HG03108 (cell line): ENCODE measurements around the gene PARD3.
"Not testable (repeated sequence)": the region's sequence is repeated elsewhere in the genome, so short reads cannot be mapped to it uniquely, and the experiment has no call there.

Source experiments
- ATAC-seq: cut with Tn5 transposase; IDR thresholded peaks from one replicate; pipeline ENCODE4 v1.9.1; 2021; ENCODE audit warnings: moderate library complexity; ENCODE audit not compliant: unreplicated experiment

The PARD3 gene

DNA sequence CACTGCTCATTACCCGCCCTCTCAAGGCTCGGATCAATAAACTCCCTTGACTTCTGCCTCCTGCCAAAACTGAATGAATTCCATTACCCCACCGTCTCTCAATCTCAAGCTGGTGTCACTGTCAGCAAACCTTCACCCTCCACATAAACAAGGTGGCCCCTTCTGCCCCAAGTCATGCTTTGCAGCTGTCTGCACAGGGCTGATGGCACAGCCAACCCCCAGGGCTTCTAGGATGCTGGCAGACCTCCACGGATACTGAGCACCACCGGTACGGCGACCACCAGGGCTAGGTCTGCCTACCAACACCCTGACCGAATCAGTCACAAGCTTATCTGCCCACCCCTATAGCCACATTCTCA is 46.1 kb downstream of the PARD3 start:
- ATAC-seq: no peak

DNA sequence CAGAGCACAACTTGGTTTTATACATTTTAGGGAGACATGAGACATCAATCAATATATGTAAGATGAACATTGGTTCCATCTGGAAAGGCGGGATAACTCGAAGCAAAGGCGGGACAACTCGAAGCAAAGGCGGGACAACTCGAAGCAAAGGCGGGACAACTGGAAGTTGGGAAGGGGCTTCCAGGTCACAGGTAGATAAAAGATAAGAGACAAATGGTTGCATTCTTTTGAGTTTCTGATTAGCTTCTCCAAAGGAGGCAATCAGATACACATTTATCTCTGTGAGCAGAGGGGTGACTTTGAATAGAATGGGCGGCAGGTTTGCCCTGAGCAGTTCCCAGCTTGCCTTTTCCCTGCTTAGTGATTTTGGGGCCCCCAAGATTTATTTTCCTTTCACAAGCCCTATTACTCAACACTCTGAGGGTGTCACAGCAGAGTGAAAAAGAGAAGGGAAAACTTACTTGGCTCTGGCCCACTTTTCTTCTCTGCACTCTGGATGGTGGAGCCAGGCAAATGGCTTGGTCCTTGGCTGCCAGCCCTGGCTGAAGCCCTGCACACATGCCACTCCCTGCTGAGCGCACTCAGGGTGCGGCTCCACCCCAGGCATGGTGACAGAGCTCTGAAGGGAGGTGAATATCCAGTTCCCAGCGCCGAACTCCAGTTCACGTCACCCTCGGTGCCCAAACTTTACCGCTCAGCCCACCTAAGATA is 46.7 kb downstream of the PARD3 start:
- no peak for ATAC-seq

DNA sequence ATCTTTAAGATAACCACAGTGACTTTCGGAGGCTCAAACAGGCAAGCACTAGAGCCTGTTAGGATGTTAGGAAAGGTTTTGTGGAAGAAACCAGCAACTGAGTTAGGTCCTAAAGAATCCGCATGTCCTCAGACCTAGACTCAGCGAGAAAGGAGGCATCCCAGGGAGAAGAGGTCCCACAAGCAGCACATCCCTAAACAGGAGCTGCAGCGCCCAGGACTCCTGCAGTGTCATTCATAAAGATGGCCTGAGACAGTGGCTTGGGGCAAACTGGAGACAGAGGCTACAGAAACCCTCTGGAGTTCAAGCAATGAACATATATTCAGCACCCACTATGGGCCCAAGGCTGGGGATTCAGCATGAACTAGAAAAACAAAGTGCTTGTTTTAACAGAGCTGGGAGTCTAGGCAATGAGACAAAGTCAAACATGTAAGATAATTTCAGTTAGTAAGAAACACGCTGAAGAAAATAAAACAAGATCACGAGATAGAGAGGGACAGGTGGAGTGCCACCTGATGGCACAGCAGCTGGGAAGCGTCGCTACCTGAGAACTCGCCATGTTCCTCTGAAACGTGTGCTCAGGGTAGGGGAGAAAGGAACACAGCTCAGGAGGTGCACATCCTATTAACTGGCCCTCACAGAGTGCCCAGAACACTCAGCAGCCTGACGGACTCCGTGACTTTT is 48.1 kb downstream of the PARD3 start:
- no peak for ATAC-seq

DNA sequence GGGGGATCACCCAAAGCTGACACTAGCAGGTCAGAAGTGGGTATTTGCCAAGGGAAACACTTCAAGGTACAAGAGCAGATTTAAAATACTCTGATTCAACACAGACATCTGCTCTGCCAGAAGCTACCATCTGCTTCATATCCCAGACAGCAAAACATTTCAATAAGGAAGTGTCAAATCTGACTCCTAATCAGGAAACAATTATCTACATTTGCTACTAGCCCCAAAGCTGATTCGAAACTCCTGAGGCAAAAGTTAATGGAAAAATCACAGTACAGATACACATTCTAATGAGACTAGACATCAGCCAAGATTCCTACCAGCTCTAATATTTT is 48.9 kb downstream of the PARD3 start:
- no peak for ATAC-seq

DNA sequence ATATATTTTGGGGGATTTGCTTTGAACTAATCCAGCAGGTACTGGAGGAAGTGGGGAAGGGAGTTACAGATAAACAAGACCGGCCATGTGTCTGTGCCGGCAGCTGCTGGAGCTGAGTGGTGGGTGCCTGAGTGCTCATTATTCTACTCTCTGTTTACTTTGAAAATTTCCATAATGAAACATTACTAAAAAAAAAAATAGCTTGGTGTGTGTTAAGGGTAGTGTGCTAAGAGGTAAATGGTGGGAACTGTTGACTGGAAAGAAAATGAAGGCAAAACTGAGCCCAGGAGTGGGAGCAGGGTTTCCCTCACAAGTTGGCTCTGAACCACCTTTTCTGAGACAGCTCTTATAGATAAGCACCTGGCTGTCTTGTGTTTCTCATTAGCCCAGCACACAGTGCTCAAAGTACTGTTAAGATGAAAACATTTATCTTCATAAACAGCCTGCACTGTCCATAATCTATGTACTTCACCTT is 50.6 kb downstream of the PARD3 start:
- no peak for ATAC-seq

- no peak for ATAC-seq
Observed at GRCh38 chr10:34762603-34763299, 52.3 kb downstream of the PARD3 start.

- ATAC-seq: no peak
Observed at GRCh38 chr10:34762156-34762555, 52.9 kb downstream of the PARD3 start.

DNA sequence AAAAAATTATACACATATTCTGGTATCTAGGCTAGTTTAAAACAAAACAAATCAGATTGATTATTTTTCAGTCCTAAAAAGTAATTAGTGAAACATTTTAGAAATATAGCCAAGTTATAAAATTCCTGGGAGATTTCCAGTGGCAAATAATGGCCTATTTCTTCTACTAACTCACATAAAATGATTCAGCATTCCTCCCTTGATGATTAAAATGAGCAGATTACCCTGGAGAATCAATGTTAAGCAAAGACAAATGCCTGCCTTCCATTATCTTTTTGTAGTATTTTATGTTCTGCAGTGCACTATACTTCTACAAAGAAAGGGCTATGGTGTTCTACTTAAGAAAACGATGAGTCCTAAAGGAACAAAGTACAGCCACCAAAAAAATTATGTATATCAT is 53.6 kb downstream of the PARD3 start:
- no peak for ATAC-seq

- no peak for ATAC-seq
Observed at GRCh38 chr10:34760606-34761005, 54.5 kb downstream of the PARD3 start.

- ATAC-seq: no peak
Observed at GRCh38 chr10:34759837-34760215, 55.3 kb downstream of the PARD3 start.

- no peak for ATAC-seq
Observed at GRCh38 chr10:34759161-34759836, 55.8 kb downstream of the PARD3 start.

GRCh38 chr10:34758447-34758996 is 56.6 kb downstream of the PARD3 start:
- peak; percentile 48 for ATAC-seq

GRCh38 chr10:34757933-34758332 is 57.2 kb downstream of the PARD3 start:
- ATAC-seq: no peak

- not testable (repeated sequence) for ATAC-seq
Observed at GRCh38 chr10:34757181-34757580, 57.9 kb downstream of the PARD3 start.

DNA sequence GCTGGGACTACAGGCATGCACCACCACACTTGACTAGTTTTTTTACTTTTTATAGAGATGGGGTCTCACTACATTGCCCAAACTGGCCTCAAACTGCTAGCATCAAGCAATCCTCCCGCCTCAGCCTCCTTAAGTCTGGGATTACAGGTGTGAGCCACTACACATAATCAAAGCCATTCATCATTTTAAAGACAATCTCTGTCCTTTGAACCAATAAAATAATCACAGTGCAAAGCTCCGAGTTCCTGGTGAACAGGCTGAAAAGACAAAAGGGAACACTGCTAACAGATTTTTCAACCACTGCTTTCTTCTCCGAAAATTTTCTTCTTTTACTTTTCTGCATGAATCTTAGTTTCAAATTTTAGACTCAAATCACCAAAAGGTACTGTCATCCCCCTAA is 58.5 kb downstream of the PARD3 start:
- no peak for ATAC-seq

DNA sequence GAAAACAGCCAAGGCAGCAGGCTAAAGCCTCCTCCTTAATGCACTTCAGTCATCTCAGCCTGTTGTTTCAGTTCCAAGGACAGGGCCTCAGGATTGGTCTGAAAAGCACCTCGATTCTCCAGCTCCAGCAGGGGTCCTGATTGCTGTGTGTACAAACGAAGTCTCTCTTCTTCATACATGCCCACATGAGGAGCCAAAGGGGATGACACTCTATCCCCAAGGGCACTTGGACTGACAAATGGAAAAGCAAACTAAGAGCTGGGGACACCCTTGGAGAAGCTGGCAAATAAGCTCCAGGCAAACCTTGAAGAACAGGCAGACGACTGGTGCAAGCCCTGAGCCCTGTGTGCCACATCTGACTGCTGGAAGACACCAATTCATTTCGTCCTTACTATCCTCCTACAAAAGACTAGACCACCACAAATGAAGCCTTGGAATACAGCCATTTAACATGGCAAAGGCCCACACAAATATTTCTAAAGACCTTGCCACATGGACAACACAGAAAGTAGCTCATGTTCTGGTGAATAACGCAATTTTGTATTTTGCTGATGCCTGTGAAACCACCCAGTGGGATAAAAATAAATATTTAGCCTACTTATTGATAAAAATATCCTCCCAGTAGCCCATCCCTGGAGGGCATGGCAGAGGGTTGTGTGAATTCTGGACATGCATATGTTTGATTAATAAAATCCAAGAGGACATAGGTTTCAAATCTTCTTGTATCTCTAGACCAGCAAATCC is 61.9 kb downstream of the PARD3 start:
- ATAC-seq: no peak

GRCh38 chr10:34751272-34751671 is 63.8 kb downstream of the PARD3 start:
- no peak for ATAC-seq

GRCh38 chr10:34750795-34751194 is 64.3 kb downstream of the PARD3 start:
- ATAC-seq: not testable (repeated sequence)

GRCh38 chr10:34748767-34749166 is 66.3 kb downstream of the PARD3 start:
- ATAC-seq: no peak

GRCh38 chr10:34748357-34748756 is 66.7 kb downstream of the PARD3 start:
- ATAC-seq: no peak

DNA sequence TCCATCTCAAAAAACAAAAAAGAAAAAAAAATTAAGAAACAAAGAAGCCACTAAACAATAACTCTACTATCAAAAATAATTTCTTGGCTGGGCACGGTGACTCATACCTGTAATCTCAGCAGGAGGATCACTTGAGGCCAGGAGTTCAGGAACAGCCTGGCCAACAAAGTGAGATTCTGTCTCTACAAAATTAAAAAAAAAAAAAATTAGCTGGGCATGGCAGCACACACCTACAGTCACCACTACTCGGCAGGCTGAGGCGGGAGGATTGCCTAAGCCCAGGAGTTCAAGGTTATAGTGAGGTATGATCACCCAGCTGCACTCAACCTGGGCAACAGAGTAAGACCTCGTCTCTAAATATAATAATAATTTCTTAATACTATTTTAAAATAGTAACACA is 69.0 kb downstream of the PARD3 start:
- no peak for ATAC-seq
